H1 (cell line): ENCODE results near the gene ENDOV. TPM values are rescaled to one million over a fixed set of nuclear protein-coding genes. Genes with fewer than 3 reads are reported as not detected.
"Not testable (repeated sequence)": the region's sequence is repeated elsewhere in the genome, so short reads cannot be mapped to it uniquely, and the experiment has no call there.

ENCODE experiments used
- CTCF ChIA-PET: fragments of 300-600 bp; sonication (Branson Sonifier 250); formaldehyde crosslinking; loops from one replicate; lab custom pipeline; 2021; ENCODE audit not compliant: partially characterized antibody; lab: Charles Lee
- POLR2A ChIA-PET: fragments of 300-600 bp; sonication (Branson Sonifier 250); formaldehyde crosslinking; loops from one replicate; lab custom pipeline; 2021; ENCODE audit warnings: inconsistent platforms; ENCODE audit not compliant: partially characterized antibody; lab: Charles Lee
- DNase-seq, 2 experiments: peaks; one replicate each; pipeline versions ENCODE4 v3.0.0 to v3.0.0-alpha.2; 2010 to 2022; ENCODE audit warnings: low spot score in 2 of 2, low read depth in 1 of 2, mixed read lengths in 1 of 2
- FAIRE-seq: peaks from 2 replicates; lab custom pipeline; 2011; peaks lifted over from hg19 to GRCh38; lab: Jason Lieb, UNC
- H2AFZ ChIP-seq: 2 replicates; pipeline ENCODE4 v1.8.1; 2012; ENCODE audit warnings: low read length, inconsistent platforms
- H2AK5ac ChIP-seq: 2 replicates; pipeline ENCODE4 v1.6.1; 2013; ENCODE audit warnings: low read depth, low read length
- H2BK120ac ChIP-seq: replicated peaks from 2 replicates; pipeline ENCODE3; 2013; ENCODE audit warnings: low read depth, low read length, inconsistent platforms
- H2BK12ac ChIP-seq: 2 replicates; pipeline ENCODE4 v1.6.1; 2013; ENCODE audit warnings: low read depth, low read length
- H2BK15ac ChIP-seq: 2 replicates; pipeline ENCODE4 v1.6.1; 2013; ENCODE audit warnings: low read length
- H2BK20ac ChIP-seq: 2 replicates; pipeline ENCODE4 v1.6.1; 2013; ENCODE audit warnings: low read length
- H2BK5ac ChIP-seq: 2 replicates; pipeline ENCODE4 v1.6.1; 2013; ENCODE audit warnings: low read depth, low read length
- H3K14ac ChIP-seq: 2 replicates; pipeline ENCODE4 v1.6.1; 2013; ENCODE audit warnings: inconsistent platforms; ENCODE audit not compliant: insufficient read length
- H3K18ac ChIP-seq: 2 replicates; pipeline ENCODE4 v1.6.1; 2013; ENCODE audit warnings: low read length; ENCODE audit errors: extremely low read depth
- H3K23ac ChIP-seq: 2 replicates; pipeline ENCODE4 v1.6.1; 2013; ENCODE audit warnings: inconsistent platforms; ENCODE audit not compliant: insufficient read length
- H3K23me2 ChIP-seq: 2 replicates; pipeline ENCODE4 v1.6.1; 2013; ENCODE audit warnings: low read depth, low read length
- H3K27ac ChIP-seq: 2 replicates; pipeline ENCODE4 v1.6.1; 2011; ENCODE audit warnings: low read depth, low read length, inconsistent platforms
- H3K27me3 ChIP-seq, 4 experiments: replicated peaks in 1 of 4; 1 replicate in 1 of 4; 2 replicates in 3 of 4; pipeline versions ENCODE4 v1.6.1 to v1.8.1; 2011 to 2013; ENCODE audit warnings: low read length in 3 of 4, mild to moderate bottlenecking in 3 of 4, inconsistent platforms in 2 of 4, mixed read lengths in 2 of 4, moderate library complexity in 1 of 4; ENCODE audit not compliant: control insufficient read depth in 3 of 4, insufficient read depth in 3 of 4; ENCODE audit errors: extremely low read depth in 1 of 4
- H3K36me3 ChIP-seq, 4 experiments: 2 replicates each; pipeline versions ENCODE4 v1.6.1 to v1.8.1; 2011 to 2013; ENCODE audit warnings: mild to moderate bottlenecking in 4 of 4, low read length in 3 of 4, moderate library complexity in 2 of 4, control low read depth in 1 of 4, inconsistent platforms in 1 of 4; ENCODE audit not compliant: insufficient read depth in 4 of 4, control insufficient read depth in 2 of 4
- H3K4ac ChIP-seq: replicated peaks from 2 replicates; pipeline ENCODE3; 2013; ENCODE audit warnings: low read length, low read depth, mixed read lengths, inconsistent platforms; ENCODE audit not compliant: insufficient read length
- H3K4me1 ChIP-seq, 4 experiments: replicated peaks in 1 of 4; 1 replicate in 1 of 4; 2 replicates in 3 of 4; pipeline versions ENCODE4 v1.6.1 to v1.8.1; 2011 to 2013; ENCODE audit warnings: low read length in 3 of 4, inconsistent platforms in 2 of 4, mixed read lengths in 1 of 4; ENCODE audit not compliant: insufficient read depth in 4 of 4, control insufficient read depth in 3 of 4
- H3K4me2 ChIP-seq, 2 experiments: 2 replicates each; pipeline versions ENCODE4 v1.6.1 to v1.8.1; 2011 to 2013; ENCODE audit warnings: low read depth in 2 of 2, low read length in 2 of 2, control low read depth in 1 of 2, inconsistent platforms in 1 of 2, mild to moderate bottlenecking in 1 of 2; ENCODE audit not compliant: insufficient read depth in 1 of 2
- H3K4me3 ChIP-seq, 4 experiments: fragments of 200-600, 300-600 bp in 1 of 4; sonication (generic), shearing (Covaris generic), sonication (Bioruptor Twin) in 1 of 4; 2 replicates each; pipeline versions ENCODE4 v1.5.1 to v1.8.1; 2011 to 2016; ENCODE audit warnings: low read length in 4 of 4, low read depth in 3 of 4, control low read depth in 2 of 4, inconsistent platforms in 2 of 4, mild to moderate bottlenecking in 2 of 4, mixed read lengths in 1 of 4, moderate library complexity in 1 of 4; ENCODE audit not compliant: insufficient read depth in 2 of 4; ENCODE audit errors: extremely low read depth in 1 of 4
- H3K56ac ChIP-seq: replicated peaks from 2 replicates; pipeline ENCODE3; 2013; ENCODE audit warnings: low read depth, mild to moderate bottlenecking, mixed read lengths, low read length, inconsistent platforms; ENCODE audit not compliant: insufficient read length
- H3K79me1 ChIP-seq: 2 replicates; pipeline ENCODE4 v1.6.1; 2013; ENCODE audit warnings: low read depth, low read length, control low read depth
- H3K79me2 ChIP-seq, 2 experiments: 2 replicates each; pipeline versions ENCODE4 v1.6.1 to v1.8.1; 2012 to 2013; ENCODE audit warnings: low read length in 2 of 2, mild to moderate bottlenecking in 2 of 2, inconsistent platforms in 1 of 2; ENCODE audit not compliant: insufficient read depth in 2 of 2, control insufficient read depth in 1 of 2
- H3K9ac ChIP-seq, 4 experiments: replicated peaks in 1 of 4; 1 replicate in 1 of 4; 2 replicates in 3 of 4; pipeline versions ENCODE4 v1.6.1 to v1.8.1; 2011 to 2013; ENCODE audit warnings: low read depth in 3 of 4, low read length in 3 of 4, control low read depth in 2 of 4, mild to moderate bottlenecking in 2 of 4, moderate library complexity in 2 of 4, inconsistent platforms in 1 of 4; ENCODE audit errors: extremely low read depth in 1 of 4
- H3K9me3 ChIP-seq, 2 experiments: 2 replicates each; pipeline versions ENCODE4 v1.6.1 to v1.8.1; 2012 to 2013; ENCODE audit warnings: mild to moderate bottlenecking in 2 of 2, moderate library complexity in 2 of 2, control low read depth in 1 of 2, inconsistent platforms in 1 of 2, low read depth in 1 of 2, low read length in 1 of 2, mixed read lengths in 1 of 2; ENCODE audit not compliant: insufficient read depth in 2 of 2
- H4K20me1 ChIP-seq, 2 experiments: replicated peaks in 1 of 2; 2 replicates each; pipeline versions ENCODE3 to v1.8.1; 2011 to 2013; ENCODE audit warnings: inconsistent platforms in 2 of 2, low read length in 2 of 2, mild to moderate bottlenecking in 1 of 2; ENCODE audit not compliant: insufficient read depth in 2 of 2, control insufficient read depth in 1 of 2
- H4K5ac ChIP-seq: 2 replicates; pipeline ENCODE4 v1.6.1; 2013; ENCODE audit warnings: low read length, low read depth, mixed read lengths, inconsistent platforms; ENCODE audit not compliant: insufficient read length
- H4K8ac ChIP-seq: 2 replicates; pipeline ENCODE4 v1.8.0; 2013; ENCODE audit warnings: mild to moderate bottlenecking, moderate library complexity, low read length, inconsistent platforms; ENCODE audit not compliant: insufficient read depth; ENCODE audit errors: extremely low read depth
- H4K91ac ChIP-seq: replicated peaks from 2 replicates; pipeline ENCODE3; 2013; ENCODE audit warnings: low read length, mixed read lengths, inconsistent platforms; ENCODE audit not compliant: insufficient read length
- WGBS, 2 experiments: shearing (Covaris generic) in 1 of 2; methylation state at CpG; one replicate each; pipeline versions ENCODE4 v1.1.6 to v1.1.7; 2013 to 2015; ENCODE audit warnings: low lambda C conversion rate in 2 of 2, mixed read lengths in 2 of 2, inconsistent platforms in 1 of 2, low coverage in 1 of 2, missing lambda C conversion rate in 1 of 2; ENCODE audit not compliant: insufficient replicate concordance in 2 of 2, insufficient coverage in 1 of 2, insufficient read length in 1 of 2; ENCODE audit errors: extremely low coverage in 1 of 2, missing lambda C conversion rate in 1 of 2; 5-methylcytosine and 5-hydroxymethylcytosine counted together
- polyA plus RNA-seq, 7 experiments: library from polyadenylated mRNA; depleted of rRNA in 3 of 7; stranded (reverse) in 5 of 7; unstranded in 2 of 7; fragments of >200 nt in 5 of 7; fragments of 200-250 nt in 2 of 7; gene quantifications; 1 replicate in 5 of 7; 2 replicates in 1 of 7; 4 replicates in 1 of 7; pipeline versions ENCODE4 v1.2.1 to v1.2.3, GENCODE V29; 2011 to 2013; ENCODE audit warnings: missing spikeins in 2 of 7, mixed read lengths in 2 of 7
- total RNA-seq: library from RNA; stranded (reverse); fragmentation: NEBNext Ultra II Directional; extraction: Animal tissue kit (Norgen Biotek cat#: 25700); gene quantifications from 2 replicates; pipeline ENCODE4 v1.2.1, GENCODE V29; 2021

The ENDOV gene
- total and polyA plus RNA-seq, 2 of the 8 experiments (the other 6 are each of a cell fraction or from before 2014, with no cell fraction given) = 10.6 to 13.3 TPM

GRCh38 chr17:80407917-80408316 is 7.0 kb upstream of the ENDOV start:
- H3K9ac ChIP-seq, H2BK120ac ChIP-seq, H3K4me3 ChIP-seq, H2BK20ac ChIP-seq, H3K4me2 ChIP-seq, H3K79me1 ChIP-seq, H3K9me3 ChIP-seq, H4K91ac ChIP-seq, H3K23me2 ChIP-seq, H4K8ac ChIP-seq, H3K18ac ChIP-seq, H2AK5ac ChIP-seq, CTCF ChIA-PET, H3K56ac ChIP-seq, POLR2A ChIA-PET, H4K20me1 ChIP-seq, H3K36me3 ChIP-seq, H3K27ac ChIP-seq, FAIRE-seq, H3K23ac ChIP-seq, H2BK5ac ChIP-seq, H4K5ac ChIP-seq, H3K79me2 ChIP-seq, H3K4me1 ChIP-seq, H3K27me3 ChIP-seq, H2BK12ac ChIP-seq, DNase-seq, H3K4ac ChIP-seq, H2AFZ ChIP-seq, H2BK15ac ChIP-seq, H3K14ac ChIP-seq: not testable (repeated sequence)
- WGBS, 2 experiments = 67% methylated on average over 5 of the region's 5 CpGs; no CpG with 5 or more reads in 1 of the 2 experiments
